Naive B cell (primary cell): ENCODE results near the gene RFFL. TPM values are rescaled to one million over a fixed set of nuclear protein-coding genes. Genes with fewer than 3 reads are reported as not detected.

Experiments used
- ATAC-seq, 2 donors: fragments of 150-1000 bp; cut with Tn5 transposase; 2 replicates each; pipeline ENCODE4 v1.10.0; 2021; ENCODE audit warnings: low read depth in 2 of 2, mild to moderate bottlenecking in 2 of 2, moderate library complexity in 2 of 2
- DNase-seq: peaks from one replicate; pipeline ENCODE4 v3.0.0; 2022
- H3K27ac Mint-ChIP-seq, 6 donors: one replicate each; pipeline ENCODE4 v1.8.0; 2020 to 2022; ENCODE audit warnings: mild to moderate bottlenecking in 6 of 6, mixed read lengths in 6 of 6, moderate library complexity in 5 of 6, inconsistent platforms in 2 of 6
- H3K27me3 Mint-ChIP-seq, 3 donors: one replicate each; pipeline ENCODE4 v1.8.0; 2021 to 2022; ENCODE audit warnings: mixed read lengths in 3 of 3, mild to moderate bottlenecking in 1 of 3
- H3K36me3 Mint-ChIP-seq, 2 donors: one replicate each; pipeline ENCODE4 v1.8.0; 2020 to 2022; ENCODE audit warnings: mixed read lengths in 2 of 2, inconsistent platforms in 1 of 2, mild to moderate bottlenecking in 1 of 2
- H3K4me1 Mint-ChIP-seq, 3 donors: one replicate each; pipeline ENCODE4 v1.8.0; 2020 to 2022; ENCODE audit warnings: mixed read lengths in 3 of 3, inconsistent platforms in 1 of 3, mild to moderate bottlenecking in 1 of 3, moderate library complexity in 1 of 3
- H3K4me3 Mint-ChIP-seq, 8 donors: one replicate each; pipeline ENCODE4 v1.8.0; 2020 to 2022; ENCODE audit warnings: mild to moderate bottlenecking in 8 of 8, mixed read lengths in 8 of 8, moderate library complexity in 8 of 8, inconsistent platforms in 2 of 8
- H3K9me3 Mint-ChIP-seq, 7 donors: one replicate each; pipeline ENCODE4 v1.8.0; 2020 to 2022; ENCODE audit warnings: mixed read lengths in 7 of 7, mild to moderate bottlenecking in 5 of 7, inconsistent platforms in 2 of 7, moderate library complexity in 1 of 7
- polyA plus RNA-seq, 6 donors: library from polyadenylated mRNA; unstranded; fragments of 300-500 nt; fragmentation: Illumina TruSeq; gene quantifications; one replicate each; pipeline ENCODE4 v1.2.3, GENCODE V29; 2021; ENCODE audit warnings: low read depth in 6 of 6

Gene RFFL
- polyA plus RNA-seq, 6 donors from 2014 or later = 15.9 to 27.4 (median 22.3) TPM

- no peaks in the 10 kb centered on the region for H3K27me3 Mint-ChIP-seq
- H3K27ac Mint-ChIP-seq = peak overlapping the region in 2 of 6 donors; percentile 41 to 52
- no peak for ATAC-seq
- H3K36me3 Mint-ChIP-seq = peaks cover 0 to 9% of the 10 kb centered on the region in 2 donors
- H3K4me3 Mint-ChIP-seq = peak overlapping the region in 1 of 8 donors; percentile 12
- no peaks in the 10 kb centered on the region for H3K9me3 Mint-ChIP-seq
- H3K4me1 Mint-ChIP-seq = peaks cover 0 to 35% (median 12%) of the 10 kb centered on the region in 3 donors
- no peak for DNase-seq
Observed at GRCh38 chr17:34987232-34987631, 76.3 kb downstream of the RFFL start.

GRCh38 chr17:34981538-34982241 lies 81.8 kb downstream of the RFFL start:
- H3K27ac Mint-ChIP-seq = peak overlapping the region; percentile 96 to 99 (median 98)
- peak overlapping the region; percentile 87 to 100 (median 96) for H3K4me3 Mint-ChIP-seq
- no peaks in the 10 kb centered on the region for H3K27me3 Mint-ChIP-seq
- H3K4me1 Mint-ChIP-seq = peaks cover 21 to 53% (median 33%) of the 10 kb centered on the region in 3 donors
- no peaks in the 10 kb centered on the region for H3K9me3 Mint-ChIP-seq
- DNase-seq (no peak), ATAC-seq (no peak)
- H3K36me3 Mint-ChIP-seq = peaks cover 0 to 6% of the 10 kb centered on the region in 2 donors

GRCh38 chr17:34980681-34981537 lies 82.6 kb downstream of the RFFL start:
- Mint-ChIP-seq H3K4me3 (peak overlapping the region; percentile 87 to 100 (median 96)), H3K27me3 (no peaks in the 10 kb centered on the region), H3K27ac (peak overlapping the region; percentile 96 to 99 (median 98)), H3K4me1 (peaks cover 21 to 53% (median 33%) of the 10 kb centered on the region in 3 donors), H3K9me3 (no peaks in the 10 kb centered on the region), H3K36me3 (peaks cover 0 to 6% of the 10 kb centered on the region in 2 donors)
- ATAC-seq (peak; percentile 82), DNase-seq (peak; percentile 87)

- DNase-seq = peak; percentile 92
- Mint-ChIP-seq H3K27ac (peak within 1 kb of the TSS; percentile 98 to 99 (median 98)), H3K4me3 (peak within 1 kb of the TSS; percentile 91 to 100 (median 97)), H3K4me1 (peaks cover 21 to 50% (median 33%) of the 10 kb centered on the region in 3 donors), H3K9me3 (no peaks in the 10 kb centered on the region), H3K27me3 (no peaks in the 10 kb centered on the region), H3K36me3 (peaks cover 0 to 6% of the 10 kb centered on the region in 2 donors)
- peak; percentile 73 to 75 for ATAC-seq
Observed at GRCh38 chr17:34980353-34980680, 83.2 kb downstream of the RFFL start, which contains the start of gene LIG3. TSS of gene LIG3 (plus strand) at chr17:34980512. CDS start at chr17:34983006, 2,494 bp downstream.

- DNase-seq = no peak
- H3K4me3 Mint-ChIP-seq = peak overlapping the region; percentile 91 to 100 (median 97)
- no peak for ATAC-seq
- H3K27me3 Mint-ChIP-seq = no peaks in the 10 kb centered on the region
- H3K27ac Mint-ChIP-seq = peak overlapping the region; percentile 97 to 98 (median 98)
- no peaks in the 10 kb centered on the region for H3K9me3 Mint-ChIP-seq
- H3K4me1 Mint-ChIP-seq = peaks cover 21 to 45% (median 33%) of the 10 kb centered on the region in 3 donors
- peaks cover 0 to 6% of the 10 kb centered on the region in 2 donors for H3K36me3 Mint-ChIP-seq
Observed at GRCh38 chr17:34979650-34980352, 83.7 kb downstream of the RFFL start.

GRCh38 chr17:34979153-34979552 lies 84.4 kb downstream of the RFFL start:
- H3K4me3 Mint-ChIP-seq = peak overlapping the region in 6 of 8 donors; percentile 1 to 100 (median 96)
- H3K27me3 Mint-ChIP-seq = no peaks in the 10 kb centered on the region
- no peak for DNase-seq
- ATAC-seq = no peak
- H3K27ac Mint-ChIP-seq = peak overlapping the region in 1 of 6 donors; percentile 38
- H3K4me1 Mint-ChIP-seq = peaks cover 21 to 39% (median 33%) of the 10 kb centered on the region in 3 donors
- H3K9me3 Mint-ChIP-seq = no peaks in the 10 kb centered on the region
- H3K36me3 Mint-ChIP-seq = peaks cover 0 to 6% of the 10 kb centered on the region in 2 donors

GRCh38 chr17:34974794-34975785 lies 88.4 kb downstream of the RFFL start:
- no peaks in the 10 kb centered on the region for H3K36me3 Mint-ChIP-seq
- no peak overlapping the region for H3K4me3 Mint-ChIP-seq
- H3K27me3 Mint-ChIP-seq = no peaks in the 10 kb centered on the region
- DNase-seq (no peak), ATAC-seq (no peak)
- H3K4me1 Mint-ChIP-seq = peaks cover 8 to 9% (median 8%) of the 10 kb centered on the region in 3 donors
- no peaks in the 10 kb centered on the region for H3K9me3 Mint-ChIP-seq
- H3K27ac Mint-ChIP-seq = no peak overlapping the region

- Mint-ChIP-seq H3K9me3 (no peaks in the 10 kb centered on the region), H3K36me3 (no peaks in the 10 kb centered on the region), H3K27me3 (no peaks in the 10 kb centered on the region), H3K27ac (no peak overlapping the region), H3K4me3 (no peak overlapping the region), H3K4me1 (no peaks in the 10 kb centered on the region)
- DNase-seq (no peak), ATAC-seq (no peak)
Observed at GRCh38 chr17:34974179-34974578, 89.3 kb downstream of the RFFL start.

GRCh38 chr17:34961093-34961911 lies 102.2 kb downstream of the RFFL start, which contains the start of the genes CCT6B and ZNF830:
TSS of gene CCT6B (minus strand) at chr17:34961460. CDS start at chr17:34961393, 67 bp downstream.
TSS of gene ZNF830 (plus strand) at chr17:34961540. CDS start at chr17:34961567, 27 bp downstream.
- peak; percentile 90 for DNase-seq
- peaks cover 17 to 24% of the 10 kb centered on the region in 2 donors for H3K36me3 Mint-ChIP-seq
- peak within 1 kb of the TSS; percentile 96 to 100 (median 100) for H3K4me3 Mint-ChIP-seq
- peaks cover 28 to 30% (median 30%) of the 10 kb centered on the region in 3 donors for H3K4me1 Mint-ChIP-seq
- H3K27ac Mint-ChIP-seq = peak within 1 kb of the TSS; percentile 98 to 100 (median 100)
- ATAC-seq = peak; percentile 93 to 95
- peaks cover 0 to 21% (median 4%) of the 10 kb centered on the region in 3 donors for H3K27me3 Mint-ChIP-seq
- peaks cover 0 to 9% (median 0%) of the 10 kb centered on the region in 7 donors for H3K9me3 Mint-ChIP-seq

GRCh38 chr17:34958438-34958837 lies 105.1 kb downstream of the RFFL start:
- Mint-ChIP-seq H3K27ac (no peak overlapping the region), H3K27me3 (peaks cover 0 to 27% (median 6%) of the 10 kb centered on the region in 3 donors), H3K9me3 (peaks cover 0 to 9% (median 0%) of the 10 kb centered on the region in 7 donors), H3K36me3 (peaks cover 7 to 16% of the 10 kb centered on the region in 2 donors), H3K4me3 (peak overlapping the region in 1 of 8 donors; percentile 36), H3K4me1 (peaks cover 23 to 27% (median 24%) of the 10 kb centered on the region in 3 donors)
- no peak for ATAC-seq
- DNase-seq = no peak
